GM19438 (cell line): ENCODE measurements around the gene APC2.
A peak's percentile ranks its signal among the peaks of the same experiment; 100 is the strongest.

Experiments used
- ATAC-seq: cut with Tn5 transposase; IDR thresholded peaks from one replicate; pipeline ENCODE4 v1.9.1; 2021; ENCODE audit warnings: low read depth; ENCODE audit not compliant: unreplicated experiment

APC2 gene

GRCh38 chr19:1445185-1445931, 4.6 kb upstream of the APC2 start:
- peak; percentile 71 for ATAC-seq

GRCh38 chr19:1445932-1446712, 3.8 kb upstream of the APC2 start:
- no peak for ATAC-seq

GRCh38 chr19:1446713-1447481, 3.0 kb upstream of the APC2 start:
- ATAC-seq = no peak

- ATAC-seq = no peak
Observed at GRCh38 chr19:1447504-1447903, 2.4 kb upstream of the APC2 start.

- ATAC-seq = no peak
Observed at GRCh38 chr19:1447944-1448343, 2.0 kb upstream of the APC2 start.

- no peak for ATAC-seq
Observed at GRCh38 chr19:1450735-1451731, 1.1 kb downstream of the APC2 start.

- ATAC-seq = no peak
Observed at GRCh38 chr19:1451916-1452801, 2.2 kb downstream of the APC2 start.

- no peak for ATAC-seq
Observed at GRCh38 chr19:1452802-1453524, 3.0 kb downstream of the APC2 start.

- no peak for ATAC-seq
Observed at GRCh38 chr19:1453525-1454364, 3.8 kb downstream of the APC2 start.

- ATAC-seq = no peak
Observed at GRCh38 chr19:1455002-1455335, 5.0 kb downstream of the APC2 start.

- ATAC-seq = no peak
Observed at GRCh38 chr19:1455336-1456120, 5.6 kb downstream of the APC2 start.

- ATAC-seq = no peak
Observed at GRCh38 chr19:1456121-1456900, 6.4 kb downstream of the APC2 start.

GRCh38 chr19:1457031-1457739, 7.3 kb downstream of the APC2 start:
- ATAC-seq = no peak

- ATAC-seq = no peak
Observed at GRCh38 chr19:1457892-1458291, 8.0 kb downstream of the APC2 start.

- no peak for ATAC-seq
Observed at GRCh38 chr19:1459479-1459878, 9.6 kb downstream of the APC2 start.
